ENCODE data around the gene NPIPA1.
"Not testable (repeated sequence)": the region's sequence is repeated elsewhere in the genome, so short reads cannot be mapped to it uniquely, and the experiment has no call there.

DNA sequence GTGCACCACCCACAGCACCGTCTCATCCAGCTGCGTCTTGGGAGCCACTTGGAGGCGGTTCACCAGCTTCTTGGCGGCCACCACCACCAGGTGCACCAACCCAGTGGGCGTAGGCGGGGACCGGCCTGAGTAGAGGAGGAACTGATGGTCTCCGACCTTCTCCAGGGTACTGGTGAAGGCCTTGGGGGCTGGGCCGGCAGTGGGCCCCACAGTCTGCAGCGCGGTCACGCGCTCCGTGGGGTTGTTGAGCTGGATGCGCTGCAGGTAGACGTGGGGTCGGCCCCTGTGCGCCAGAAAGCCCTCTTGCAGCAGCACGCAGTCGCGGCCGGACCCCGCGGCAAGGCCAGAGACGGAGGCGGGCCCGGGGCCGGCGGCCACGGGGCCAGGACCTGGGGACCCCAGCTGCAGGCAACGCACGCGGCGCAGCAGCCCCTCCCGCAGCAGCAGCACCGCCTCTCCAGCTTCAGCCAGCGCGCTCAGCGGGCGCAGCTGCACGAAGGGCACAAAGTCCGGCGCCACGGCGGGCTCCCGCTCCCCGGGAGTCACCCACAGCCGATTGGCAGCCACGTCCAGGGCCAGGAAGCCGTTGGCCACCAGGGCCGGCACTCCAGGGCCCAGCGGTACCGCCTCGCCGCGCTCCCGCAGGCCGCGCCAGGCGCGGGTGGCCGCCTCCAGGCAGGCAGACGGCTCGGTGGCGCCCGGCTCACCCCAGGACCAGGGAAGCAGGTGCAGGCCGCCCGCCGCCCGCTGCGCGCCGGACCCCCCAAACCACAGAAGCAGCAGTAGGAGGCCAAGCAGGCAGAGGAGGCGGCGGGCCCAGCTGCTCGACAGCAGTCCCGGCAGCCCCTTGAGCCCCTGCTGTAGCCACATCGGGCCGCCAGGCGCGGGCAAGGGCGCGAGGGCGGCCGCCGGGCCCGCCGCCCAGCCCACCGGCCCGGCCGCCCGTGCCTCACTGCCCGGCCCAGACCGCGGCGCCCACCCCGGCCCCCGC is 52.3 kb downstream of the NPIPA1 start:
- not testable (repeated sequence) for TF ChIP-seq CTCF (IDR thresholded peaks at IDR 0.05); ZFX (IDR thresholded peaks at IDR 0.05; ENCODE audit: borderline replicate concordance)
